ENCODE measurements around the gene AUTS2.

- TF ChIP-seq NFYB (CRISPR knock-in tag; conservative IDR thresholded peaks at IDR 0.05; ENCODE audit: low read depth) (no peak), ESRRA (CRISPR knock-in tag; IDR thresholded peaks at IDR 0.05; ENCODE audit: borderline replicate concordance) (no peak), CTCF (IDR thresholded peaks at IDR 0.05) (no peak), NR1H2 (CRISPR knock-in tag; IDR thresholded peaks at IDR 0.05) (no peak), FOXJ3 (CRISPR knock-in tag; IDR thresholded peaks at IDR 0.05; ENCODE audit: borderline replicate concordance) (no peak), TEAD4 (CRISPR knock-in tag; IDR thresholded peaks at IDR 0.05) (no peak), NR3C1 (CRISPR knock-in tag; conservative IDR thresholded peaks at IDR 0.05; ENCODE audit: low read depth) (no peak), ZNF281 (CRISPR knock-in tag; IDR thresholded peaks at IDR 0.05) (no peak), JUN (CRISPR knock-in tag; IDR thresholded peaks at IDR 0.05) (no peak), GABPB1 (CRISPR knock-in tag; IDR thresholded peaks at IDR 0.05) (no peak), ATF3 (CRISPR knock-in tag; conservative IDR thresholded peaks at IDR 0.05) (no peak), CREB1 (CRISPR knock-in tag; IDR thresholded peaks at IDR 0.05) (no peak)
These were observed 1189.0 kb downstream of the AUTS2 start for GRCh38 chr7:70787286-70787685.
